HG03060 (cell line): ENCODE data around the gene BIK.

Source experiments
- ATAC-seq: cut with Tn5 transposase; IDR thresholded peaks from one replicate; pipeline ENCODE4 v1.9.1; 2021; ENCODE audit warnings: low read depth, moderate number of reproducible peaks; ENCODE audit not compliant: unreplicated experiment

Gene BIK

GRCh38 chr22:43176090-43176489 lies 65.5 kb downstream of the BIK start:
- no peak for ATAC-seq

DNA sequence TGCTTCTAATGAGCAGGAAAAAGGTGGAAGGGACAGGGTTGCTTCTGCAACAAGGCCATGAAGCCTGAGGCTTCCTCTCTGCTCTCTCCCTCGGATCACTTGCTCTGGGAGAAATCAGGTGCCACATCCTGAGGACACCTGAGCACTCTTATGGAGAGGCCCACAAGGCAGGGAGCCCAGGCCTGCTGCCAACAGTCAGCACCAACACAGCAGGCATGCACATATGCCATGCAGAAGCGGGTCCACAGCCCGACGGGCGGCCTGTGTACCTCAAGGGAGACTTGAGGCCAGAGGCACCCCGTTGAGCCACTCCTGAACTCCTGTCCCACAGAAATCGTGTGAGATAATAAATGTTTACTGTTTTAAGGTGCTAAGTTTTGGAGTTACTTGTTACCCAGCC lies 66.9 kb downstream of the BIK start:
- ATAC-seq, result no peak
